ENCODE data around the gene HS2ST1. TPM values are rescaled to one million over a fixed set of nuclear protein-coding genes. Genes with fewer than 3 reads are reported as not detected.

HS2ST1 gene
- total RNA-seq, 1 experiment from 2014 or later = 57.2 TPM

- POLR2A ChIA-PET = interaction anchor here (0.5 to 0.7 kb wide), 2 partner anchors 51 kb away, joined by 3 read pairs; partner anchors contain the start of genes HS2ST1 and SELENOF
- H3K4me3 ChIP-seq (ENCODE audit: low read depth, low read length) = no peak overlapping the region
- intact Hi-C loops (cut with micrococcal nuclease; ENCODE audit: unreplicated experiment) = loop anchor here (1.0 to 10.0 kb wide), 6 partner anchors 50 to 463 kb away; partner anchors contain the start of gene SH3GLB1
- Mint-ChIP-seq H3K27me3 (ENCODE audit: insufficient read depth, unreplicated experiment) (no peaks in the 10 kb centered on the region), H3K4me1 (ENCODE audit: low read depth, unreplicated experiment) (no peaks in the 10 kb centered on the region), H3K4me3 (ENCODE audit: unreplicated experiment) (no peak overlapping the region), H3K9me3 (ENCODE audit: unreplicated experiment) (no peaks in the 10 kb centered on the region), H3K36me3 (ENCODE audit: insufficient read depth, unreplicated experiment) (peaks cover 15% of the 10 kb centered on the region), H3K27ac (ENCODE audit: unreplicated experiment) (no peak overlapping the region)
- BruUV-seq (replicated peaks) = no TSS peak
- CTCF ChIA-PET = interaction anchor here (0.6 to 1.1 kb wide), 3 partner anchors 32 to 261 kb away, joined by 3 to 4 read pairs (median 4); partner anchors contain the start of genes HS2ST1, SELENOF and SH3GLB1
- H3K27me3 ChIP-seq (replicated peaks; ENCODE audit: control insufficient read depth, insufficient read depth, low read length) = no peaks in the 10 kb centered on the region
- H3K9me3 ChIP-seq = no peaks in the 10 kb centered on the region
- TF ChIP-seq CTCF (IDR thresholded peaks at IDR 0.05; ENCODE audit: insufficient read depth in 1 of 2, low read depth in 1 of 2, low read length in 1 of 2, severe bottlenecking in 1 of 2, unreplicated experiment in 1 of 2) = peak; percentile 31 to 53
- DNase-seq = peak in 1 of 2 experiments; percentile 50
- peaks cover 13% of the 10 kb centered on the region; the same call in 1 of the 2 replicates for H3K4me1 ChIP-seq
- H3K36me3 ChIP-seq (ENCODE audit: control insufficient read depth, insufficient read depth, low read length) = no peaks in the 10 kb centered on the region
Measured at GRCh38 chr1:86965012-86965826, 50.8 kb downstream of the HS2ST1 start.

GRCh38 chr1:86965827-86966182, 51.4 kb downstream of the HS2ST1 start:
- intact Hi-C loops (cut with micrococcal nuclease; ENCODE audit: unreplicated experiment) = loop anchor here (1.0 to 10.0 kb wide), 6 partner anchors 51 to 464 kb away; partner anchors contain the start of gene SH3GLB1
- no peak for DNase-seq
- peaks cover 15% of the 10 kb centered on the region for H3K36me3 Mint-ChIP-seq (ENCODE audit: insufficient read depth, unreplicated experiment)
- H3K27me3 Mint-ChIP-seq (ENCODE audit: insufficient read depth, unreplicated experiment) = no peaks in the 10 kb centered on the region
- H3K27ac Mint-ChIP-seq (ENCODE audit: unreplicated experiment) = no peak overlapping the region
- no peak overlapping the region for H3K4me3 Mint-ChIP-seq (ENCODE audit: unreplicated experiment)
- CTCF ChIA-PET = interaction anchor here (0.6 kb wide), 1 partner anchor 185 kb away, joined by 4 read pairs; no protein-coding TSS in a partner anchor
- no TSS peak for BruUV-seq (replicated peaks)
- no peaks in the 10 kb centered on the region for H3K9me3 Mint-ChIP-seq (ENCODE audit: unreplicated experiment)
- Histone ChIP-seq H3K4me1 (peaks cover 13% of the 10 kb centered on the region; the same call in 1 of the 2 replicates), H3K4me3 (ENCODE audit: low read depth, low read length) (no peak overlapping the region), H3K36me3 (ENCODE audit: control insufficient read depth, insufficient read depth, low read length) (no peaks in the 10 kb centered on the region), H3K9me3 (no peaks in the 10 kb centered on the region), H3K27me3 (replicated peaks; ENCODE audit: control insufficient read depth, insufficient read depth, low read length) (no peaks in the 10 kb centered on the region)
- TF ChIP-seq CTCF (IDR thresholded peaks at IDR 0.05; ENCODE audit: insufficient read depth in 1 of 2, low read depth in 1 of 2, low read length in 1 of 2, severe bottlenecking in 1 of 2, unreplicated experiment in 1 of 2) = no peak
- H3K4me1 Mint-ChIP-seq (ENCODE audit: low read depth, unreplicated experiment) = no peaks in the 10 kb centered on the region
- POLR2A ChIA-PET = interaction anchor here (0.5 kb wide), 1 partner anchor 52 kb away, joined by 3 read pairs; the partner anchor contains the start of gene SELENOF

- no peak for TF ChIP-seq CTCF (IDR thresholded peaks at IDR 0.05; ENCODE audit: insufficient read depth in 1 of 2, low read depth in 1 of 2, low read length in 1 of 2, severe bottlenecking in 1 of 2, unreplicated experiment in 1 of 2)
- Mint-ChIP-seq H3K36me3 (ENCODE audit: insufficient read depth, unreplicated experiment) (no peaks in the 10 kb centered on the region), H3K27ac (ENCODE audit: unreplicated experiment) (no peak overlapping the region), H3K4me1 (ENCODE audit: low read depth, unreplicated experiment) (no peaks in the 10 kb centered on the region), H3K27me3 (ENCODE audit: insufficient read depth, unreplicated experiment) (no peaks in the 10 kb centered on the region), H3K4me3 (ENCODE audit: unreplicated experiment) (no peak overlapping the region), H3K9me3 (ENCODE audit: unreplicated experiment) (no peaks in the 10 kb centered on the region)
- BruUV-seq (replicated peaks) = no TSS peak
- no peaks in the 10 kb centered on the region for H3K9me3 ChIP-seq
- H3K36me3 ChIP-seq (ENCODE audit: control insufficient read depth, insufficient read depth, low read length) = no peaks in the 10 kb centered on the region
- POLR2A ChIA-PET = no interaction called here
- CTCF ChIA-PET = no interaction called here
- peaks cover 8% of the 10 kb centered on the region; the same call in 1 of the 2 replicates for H3K4me1 ChIP-seq
- no peak for DNase-seq
- no peak overlapping the region for H3K4me3 ChIP-seq (ENCODE audit: low read depth, low read length)
- no peaks in the 10 kb centered on the region for H3K27me3 ChIP-seq (replicated peaks; ENCODE audit: control insufficient read depth, insufficient read depth, low read length)
- intact Hi-C loops (cut with micrococcal nuclease; ENCODE audit: unreplicated experiment) = no loop called here
Measured at GRCh38 chr1:86970938-86971337, 56.5 kb downstream of the HS2ST1 start.

Data from Caco-2 (cell line).